ENCODE results near the gene DFFA.
"Not testable (repeated sequence)": the region's sequence is repeated elsewhere in the genome, so short reads cannot be mapped to it uniquely, and the experiment has no call there.

Gene DFFA

DNA sequence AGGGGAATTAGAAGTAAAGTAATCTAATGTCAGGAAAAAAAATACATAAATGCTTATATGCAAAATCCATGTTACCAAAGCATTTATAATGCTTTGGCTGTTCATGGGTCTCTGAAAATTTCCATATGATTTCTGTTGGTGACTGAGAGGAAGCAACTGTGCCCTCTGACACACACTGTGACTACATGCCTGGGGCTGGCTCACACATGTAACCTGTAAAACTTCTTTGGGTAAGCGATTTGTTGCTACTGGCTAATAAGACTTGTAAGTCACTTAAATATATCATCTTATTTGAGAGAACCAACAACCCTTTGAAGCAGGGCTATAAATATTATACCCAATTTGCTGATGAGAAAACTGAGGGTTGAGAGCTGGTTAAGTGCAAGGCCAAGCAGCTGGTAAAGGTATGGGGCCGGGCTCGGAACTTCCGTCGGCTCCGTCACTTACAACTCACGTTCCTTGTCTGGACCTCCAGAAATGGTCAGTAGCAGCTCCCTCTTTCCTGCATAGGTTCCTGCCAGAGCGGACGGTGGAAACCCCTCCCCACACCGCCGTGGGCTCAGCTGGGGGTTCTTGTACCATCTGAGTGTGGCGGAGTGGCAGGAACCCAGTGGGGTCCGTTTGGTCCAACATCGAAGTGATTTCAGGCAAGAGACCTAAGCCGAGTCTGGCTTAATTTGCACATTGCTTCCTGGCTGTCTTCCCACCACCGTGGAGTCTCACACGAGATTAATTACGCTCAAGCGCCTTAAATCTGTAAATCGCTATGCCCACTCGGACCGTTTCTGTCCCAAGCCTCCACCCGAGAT, 714 bp downstream of the DFFA start:
- DNase-seq, result no peak

DNA sequence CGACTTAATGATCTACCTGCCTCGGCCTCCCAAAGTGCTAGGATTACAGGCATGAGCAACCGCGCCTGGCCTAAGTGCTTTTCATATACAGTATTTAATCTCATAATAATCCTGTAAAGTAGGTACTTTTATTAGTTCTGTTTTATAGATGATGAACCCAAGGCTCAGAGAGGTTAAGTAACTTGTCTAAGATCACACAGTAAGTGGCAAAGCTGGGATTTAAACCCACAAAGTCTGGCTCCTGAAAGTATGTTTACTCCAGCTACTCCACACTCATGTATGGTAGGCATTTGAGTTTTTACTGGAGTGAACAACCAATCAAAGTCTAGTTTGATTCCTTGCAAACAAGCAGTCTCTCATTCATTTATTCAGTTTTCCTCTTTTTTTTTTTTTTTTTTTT, 2.3 kb downstream of the DFFA start:
- DNase-seq, result no peak

DNA sequence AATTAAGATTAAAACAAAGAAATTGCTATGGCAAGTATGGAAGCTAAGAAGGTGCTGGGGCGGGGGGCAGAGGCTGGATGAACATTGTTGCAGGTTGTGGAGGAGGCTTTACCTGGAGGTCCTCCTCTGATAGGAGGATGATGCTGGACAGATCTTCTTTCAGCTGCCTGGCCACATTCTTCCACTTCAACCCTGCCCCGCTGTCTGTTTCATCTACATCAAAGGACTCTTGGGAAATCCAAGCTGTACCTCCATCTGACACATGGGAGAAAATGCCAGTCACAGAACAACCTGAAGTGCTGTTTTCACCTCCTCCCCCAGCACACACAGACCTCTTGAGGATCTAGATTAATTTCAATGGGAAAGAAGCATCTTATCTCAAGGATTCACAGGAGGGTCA, 5.3 kb downstream of the DFFA start:
- DNase-seq, result no peak

DNA sequence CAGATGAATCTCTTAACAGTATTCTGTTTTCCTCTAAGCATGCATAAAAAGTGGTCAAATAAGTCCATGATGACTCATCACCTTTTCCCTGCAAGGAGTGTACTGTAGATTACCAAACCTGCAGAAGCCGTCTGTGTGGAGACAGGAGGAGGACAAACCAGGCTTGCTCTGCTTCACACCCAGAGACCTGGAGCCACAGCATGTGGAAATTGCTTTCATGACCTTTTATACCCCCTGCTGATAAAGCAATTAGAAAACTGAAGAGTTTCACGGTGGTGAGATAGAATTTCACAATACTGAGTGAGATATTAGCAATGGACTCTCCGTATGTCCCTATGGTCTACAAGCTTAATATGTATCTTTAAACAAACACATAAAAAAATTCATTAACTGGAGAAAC, 13.1 kb downstream of the DFFA start:
- no peak for DNase-seq

DNA sequence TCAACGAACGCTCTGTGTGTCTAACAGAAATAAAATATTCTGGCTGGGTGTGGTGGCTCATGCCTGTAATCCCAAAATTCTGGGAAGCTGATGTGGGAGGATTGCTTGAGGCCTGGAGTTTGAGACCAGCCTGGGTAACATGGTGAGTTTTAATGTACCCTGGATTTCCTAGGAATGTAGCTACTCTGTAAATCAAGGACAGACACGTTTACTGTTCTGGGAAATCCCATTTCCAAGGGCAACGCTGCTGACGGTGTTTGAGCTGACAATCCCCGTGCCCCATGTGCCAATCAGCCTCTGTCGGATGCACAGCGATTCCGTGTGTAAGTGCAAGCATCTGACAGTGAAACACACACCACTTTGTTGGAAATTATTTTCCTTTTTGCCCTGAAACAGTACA, 14.5 kb downstream of the DFFA start:
- no peak for DNase-seq

DNA sequence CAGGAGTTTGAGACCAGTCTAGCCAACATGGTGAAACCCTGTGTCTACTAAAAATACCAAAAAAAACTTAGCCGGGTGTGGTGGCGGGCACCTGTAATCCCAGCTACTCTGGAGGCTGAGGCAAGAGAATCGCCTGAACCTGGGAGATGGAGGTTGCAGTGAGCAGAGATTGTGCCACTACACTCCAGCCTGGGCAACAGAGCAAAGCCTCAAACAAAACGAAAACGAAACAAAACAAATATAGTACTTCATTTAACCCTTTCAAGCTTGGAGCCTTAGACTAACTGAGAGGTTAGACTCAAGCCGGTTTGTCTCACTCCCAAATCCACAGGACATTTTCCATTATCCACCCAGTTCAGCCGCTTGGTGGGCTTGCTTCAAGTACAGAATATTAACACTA, 14.9 kb downstream of the DFFA start:
- DNase-seq, result not testable (repeated sequence)

DNA sequence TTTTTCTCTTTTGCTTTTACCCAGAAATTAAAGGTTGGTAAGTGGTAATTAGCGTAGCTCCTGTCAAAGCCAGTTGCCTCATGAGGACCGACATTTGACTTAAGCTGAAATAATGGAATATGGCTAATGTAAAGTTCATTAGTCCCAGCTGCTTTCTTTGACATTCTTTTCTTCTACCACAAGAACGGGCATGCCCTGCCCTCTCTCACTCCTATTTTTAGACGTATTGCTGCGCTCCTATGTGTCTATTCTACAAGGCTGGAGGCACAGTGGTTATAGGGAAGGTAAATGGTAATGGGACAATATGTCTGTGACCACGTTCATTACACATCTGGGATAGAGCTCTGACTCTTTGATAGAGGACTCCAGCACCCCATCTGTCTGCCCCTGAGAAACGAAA, 15.7 kb downstream of the DFFA start:
- DNase-seq, result no peak

DNA sequence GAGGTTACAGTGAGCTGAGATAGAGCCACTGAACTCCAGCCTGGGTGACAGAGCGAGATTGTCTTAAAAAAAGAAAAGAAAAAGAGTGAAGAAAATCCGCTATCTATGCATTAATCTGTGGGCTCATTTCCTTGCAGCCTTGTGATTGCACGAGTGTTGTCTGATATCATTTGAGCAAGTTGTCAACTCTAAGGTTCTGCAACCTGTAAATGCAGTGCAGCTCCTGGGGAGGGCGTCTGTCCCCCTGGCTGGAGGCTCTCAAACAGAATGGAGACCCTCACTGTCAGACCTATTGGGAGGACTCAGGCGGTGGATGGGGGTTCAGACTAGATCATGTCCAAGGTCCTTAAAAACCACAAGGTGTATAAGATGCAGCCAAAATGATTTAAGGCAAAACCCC, 16.3 kb downstream of the DFFA start:
- no peak for DNase-seq

DNA sequence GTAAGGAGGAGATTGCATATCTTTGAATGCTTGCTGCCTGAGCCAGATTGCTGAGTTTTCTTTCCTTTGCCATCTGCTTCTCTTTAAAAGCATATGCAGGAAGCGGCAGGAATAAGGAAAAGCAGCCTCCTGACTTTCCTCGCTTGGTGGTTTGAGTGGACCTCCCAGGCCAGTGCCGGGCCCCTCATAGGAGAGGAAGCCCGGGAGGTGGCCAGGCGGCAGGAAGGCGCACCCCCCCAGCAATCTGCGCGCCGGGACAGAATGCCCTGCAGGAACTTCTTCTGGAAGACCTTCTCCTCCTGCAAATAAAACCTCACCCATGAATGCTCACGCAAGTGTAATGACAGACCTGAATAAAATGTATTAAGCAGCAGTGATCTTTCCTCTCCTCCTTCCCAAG, 21.0 kb downstream of the DFFA start:
- DNase-seq, result no peak

DNA sequence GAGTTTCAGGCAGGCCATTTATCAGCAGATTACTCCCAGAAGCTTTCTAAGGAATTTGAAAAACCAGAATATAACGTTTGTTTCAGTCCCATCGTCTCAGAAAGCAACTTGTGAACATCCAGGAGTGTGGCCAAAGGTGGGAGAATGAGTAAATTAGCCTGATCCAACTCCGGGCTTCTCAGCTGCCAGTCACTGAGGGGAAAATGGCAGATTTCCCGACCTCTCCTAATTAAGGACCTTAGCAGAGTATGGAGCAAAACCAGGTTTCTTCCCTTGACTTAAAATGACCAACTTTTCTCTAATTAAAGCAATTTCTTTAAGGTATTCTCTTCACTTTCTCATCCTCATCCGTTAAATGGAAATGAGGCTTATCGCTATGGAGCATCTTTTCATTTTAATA, 21.5 kb downstream of the DFFA start:
- no peak for DNase-seq

DNA sequence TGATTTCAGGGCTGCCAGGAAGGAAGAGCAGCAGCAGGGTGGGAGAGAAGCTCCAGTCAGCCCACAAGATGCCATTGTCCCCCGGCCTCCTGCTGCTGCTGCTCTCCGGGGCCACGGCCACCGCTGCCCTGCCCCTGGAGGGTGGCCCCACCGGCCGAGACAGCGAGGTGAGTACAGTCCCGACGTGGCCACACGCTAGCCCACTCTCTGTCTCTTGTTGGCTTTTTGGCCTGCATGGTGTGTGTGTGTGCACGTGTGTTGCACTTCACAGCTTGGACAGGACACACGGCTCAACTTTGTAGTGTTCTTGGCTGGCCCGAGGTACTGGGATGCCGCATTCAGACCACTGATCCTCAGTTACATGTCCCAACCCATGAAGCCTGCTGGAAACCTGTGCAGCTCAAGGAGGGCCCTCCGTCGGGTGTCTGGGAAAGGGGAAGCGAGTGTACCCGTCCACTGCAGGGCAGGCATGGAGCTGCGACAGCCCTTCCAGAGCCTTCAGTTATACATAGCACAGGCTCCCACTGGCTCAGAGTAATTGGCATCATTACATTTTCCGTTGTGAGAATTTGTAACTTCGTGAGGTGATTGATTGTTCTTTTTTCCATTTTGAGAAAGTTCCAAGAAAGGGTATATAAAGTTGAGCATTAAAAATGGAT, 22.0 kb downstream of the DFFA start:
- DNase-seq, result no peak

DNA sequence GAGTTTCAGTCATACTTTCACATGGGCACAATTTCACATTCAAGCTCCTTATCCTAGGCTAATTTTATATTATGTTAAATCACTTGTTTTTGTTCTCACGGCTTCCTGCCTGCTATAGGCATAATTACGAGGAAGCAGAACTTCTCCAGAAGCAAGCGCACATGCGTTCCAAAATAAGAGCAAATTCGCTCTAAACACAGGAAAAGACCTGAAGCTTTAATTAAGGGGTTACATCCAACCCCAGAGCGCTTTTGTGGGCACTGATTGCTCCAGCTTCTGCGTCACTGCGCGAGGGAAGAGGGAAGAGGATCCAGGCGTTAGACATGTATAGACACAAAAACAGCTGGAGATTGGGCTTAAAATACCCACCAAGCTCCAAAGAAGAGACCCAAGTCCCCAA, 22.6 kb downstream of the DFFA start, which contains the start of gene CORT:
Gene CORT, plus strand, starts transcription at position 281 of the 400 bp plus-strand sequence. CDS start 193 bp downstream, outside the sequence.
- no peak for DNase-seq

DNA sequence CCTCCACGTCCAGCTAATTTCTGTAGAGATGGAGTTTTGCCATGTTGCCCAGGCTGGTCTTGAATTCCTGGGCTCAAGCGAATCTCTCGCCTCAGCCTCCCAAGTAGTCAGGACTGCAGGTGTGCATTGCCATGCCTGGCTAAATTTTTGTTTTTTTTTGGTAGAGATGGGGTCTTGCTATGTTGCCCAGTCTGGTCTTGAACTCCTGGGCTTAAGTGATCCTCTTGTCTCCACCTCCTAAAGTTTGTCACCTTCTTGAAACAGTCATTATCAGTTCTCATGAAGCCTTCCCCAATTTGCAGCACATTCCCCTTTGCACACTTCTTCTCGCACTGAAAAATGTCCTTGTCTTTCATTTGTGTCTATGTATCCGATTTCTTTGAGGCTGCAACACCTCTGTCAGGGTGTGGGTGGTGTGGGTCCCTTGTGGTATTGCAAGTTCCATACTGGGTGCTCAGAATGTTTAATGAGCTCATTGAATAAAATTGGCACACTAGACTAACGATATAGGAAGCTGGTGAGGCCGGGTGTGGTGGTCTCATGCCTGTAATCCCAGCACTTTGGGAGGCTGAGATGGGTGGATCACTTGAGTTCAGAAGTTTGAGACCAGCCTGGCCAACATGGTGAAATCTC, 25.4 kb downstream of the DFFA start:
- DNase-seq, result no peak

DNA sequence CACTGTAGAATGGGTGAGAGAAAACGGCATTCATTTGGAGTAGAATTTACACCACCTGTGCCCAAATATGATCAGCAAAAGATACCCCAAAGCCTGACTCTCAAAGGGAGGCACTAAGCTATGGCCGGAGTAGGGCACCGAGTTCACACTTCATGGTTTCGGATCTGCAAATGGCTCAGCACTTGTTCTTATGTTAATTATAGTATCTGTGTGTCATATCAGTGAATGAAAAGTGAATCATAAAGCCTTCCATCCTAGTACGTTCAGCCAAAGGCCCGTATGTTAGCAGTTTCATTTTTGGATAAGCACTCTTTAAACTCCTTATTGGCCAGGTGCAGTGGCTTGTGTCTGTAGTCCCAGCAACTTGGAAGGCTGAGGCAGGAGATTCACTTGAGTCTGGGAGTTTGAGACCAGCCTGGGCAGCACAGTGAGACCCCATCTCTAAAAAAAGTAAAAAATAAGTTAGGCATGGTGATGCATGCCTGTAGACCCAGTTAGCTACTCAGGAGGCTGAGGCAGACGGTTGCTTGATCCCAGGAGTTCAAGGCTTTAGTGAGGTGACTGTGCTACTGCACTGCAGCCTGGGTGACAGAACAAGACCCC, 27.4 kb downstream of the DFFA start:
- DNase-seq, result no peak

DNA sequence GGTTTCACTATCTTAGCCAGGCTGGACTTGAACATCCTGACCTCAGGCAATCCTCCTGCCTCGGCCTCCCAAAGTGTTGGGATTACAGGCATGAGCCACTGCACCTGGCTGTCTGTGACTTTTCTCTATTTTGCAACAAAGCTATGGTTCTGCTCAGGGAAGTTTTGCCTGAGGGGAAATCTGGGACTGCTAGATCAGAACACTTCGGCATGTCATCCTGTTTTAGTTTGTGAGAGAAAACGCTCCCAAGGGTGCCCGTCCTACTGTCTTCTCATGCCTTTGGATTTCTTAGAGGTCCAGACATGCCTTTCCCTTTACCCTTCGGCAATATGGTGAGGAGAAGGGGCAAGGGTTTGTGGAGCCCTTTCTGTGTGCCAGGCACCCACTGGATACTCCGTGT, 28.1 kb downstream of the DFFA start:
- DNase-seq, result no peak

DNA sequence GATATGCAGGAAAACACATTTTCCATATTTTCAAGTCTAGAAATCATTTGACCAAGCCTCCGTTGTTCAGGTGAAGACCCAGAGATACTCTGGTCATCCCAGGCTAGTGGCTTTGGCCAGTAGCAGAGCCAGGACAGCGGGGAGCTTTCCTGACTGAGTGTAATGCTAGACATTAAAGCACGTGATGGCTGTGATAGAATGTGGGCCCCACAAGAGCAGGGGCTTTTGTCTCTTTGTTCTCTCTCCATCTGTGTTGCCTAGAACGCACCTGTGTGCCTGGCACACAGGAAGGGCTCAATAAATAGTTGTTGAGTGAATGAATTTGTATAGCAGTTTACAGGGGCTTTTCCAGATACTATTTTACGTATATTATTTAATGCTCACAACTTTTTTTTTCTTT, 31.5 kb downstream of the DFFA start:
- DNase-seq, result no peak

DNA sequence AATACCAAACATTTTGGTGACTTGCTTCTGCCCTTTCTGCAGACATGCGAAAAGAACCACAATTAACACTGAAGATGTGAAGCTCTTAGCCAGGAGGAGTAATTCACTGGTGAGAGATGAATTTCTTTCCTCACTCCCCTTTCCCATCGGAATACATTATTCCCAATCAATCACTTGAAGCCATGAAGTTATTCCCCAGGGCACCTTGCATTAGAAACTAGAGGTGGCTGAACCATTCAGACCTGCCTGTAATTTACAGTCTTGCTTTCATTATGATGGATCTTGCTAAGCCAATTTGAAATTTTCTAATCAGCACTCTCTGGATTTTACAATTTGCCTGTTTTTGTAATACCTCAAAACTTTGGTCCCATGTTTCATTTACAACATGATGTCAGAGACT, 32.0 kb downstream of the DFFA start:
- no peak for DNase-seq

DNA sequence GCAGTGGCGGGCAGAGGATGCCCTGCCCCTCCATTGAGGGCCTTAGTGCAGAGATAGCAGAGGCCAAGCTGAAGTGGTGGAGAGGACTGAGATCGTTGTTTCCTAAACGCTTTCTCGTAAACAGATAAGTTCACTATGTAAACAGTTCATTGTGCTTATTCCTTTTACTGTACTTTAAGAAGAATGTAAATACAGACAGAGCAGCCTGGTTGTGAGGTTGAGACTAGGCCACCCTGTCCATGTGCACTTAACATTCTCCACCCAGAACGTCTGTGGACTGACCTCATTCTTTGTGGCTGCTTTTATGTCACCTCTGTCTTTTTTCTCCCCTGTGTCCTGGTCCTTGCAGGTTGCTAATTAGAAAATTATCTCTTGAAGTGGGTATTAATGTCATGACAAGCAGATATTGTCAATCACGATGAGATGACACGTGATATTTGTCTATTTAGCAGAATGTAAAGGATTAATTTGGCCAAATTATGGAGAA, 33.6 kb downstream of the DFFA start:
- DNase-seq, result no peak

DNA sequence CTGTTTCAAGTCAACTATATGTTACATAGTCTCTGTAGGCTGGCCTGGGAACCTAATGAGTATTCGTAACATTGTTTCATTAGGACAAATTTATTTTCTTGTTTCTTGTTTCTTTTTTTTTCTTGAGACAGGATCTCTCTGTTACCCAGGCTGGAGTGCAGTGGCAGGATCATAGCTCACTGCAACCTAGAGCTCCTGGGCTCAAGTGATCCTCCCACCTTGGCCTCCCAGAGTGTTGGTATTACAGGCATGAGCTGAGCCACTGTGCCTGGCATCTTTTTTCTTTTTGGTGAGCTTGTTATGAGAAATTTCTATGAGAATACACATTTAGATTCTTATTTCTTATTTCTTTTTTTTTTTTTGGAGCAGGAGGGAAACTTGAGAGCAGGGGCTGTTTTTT, 35.3 kb downstream of the DFFA start:
- DNase-seq, result no peak

DNA sequence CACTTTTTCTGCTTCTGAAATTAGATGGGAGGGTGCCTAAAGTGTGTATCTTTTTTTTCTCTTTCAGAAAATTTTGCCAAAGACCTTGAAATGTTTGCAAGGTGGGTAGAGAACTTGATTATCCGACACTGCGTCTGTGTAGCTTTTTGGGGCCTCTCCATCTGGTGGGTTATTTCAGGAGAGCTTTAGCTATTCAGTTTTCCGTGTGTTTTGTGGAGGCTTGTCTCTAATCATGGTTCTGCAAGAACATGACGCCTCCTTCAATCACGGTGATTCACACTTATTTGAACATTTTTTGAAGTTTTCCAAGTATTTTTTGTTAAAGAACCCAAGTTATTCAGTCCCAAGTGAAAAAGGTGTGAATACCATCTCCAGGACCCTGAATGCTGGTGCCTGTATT, 37.7 kb downstream of the DFFA start:
- DNase-seq, result no peak

DNA sequence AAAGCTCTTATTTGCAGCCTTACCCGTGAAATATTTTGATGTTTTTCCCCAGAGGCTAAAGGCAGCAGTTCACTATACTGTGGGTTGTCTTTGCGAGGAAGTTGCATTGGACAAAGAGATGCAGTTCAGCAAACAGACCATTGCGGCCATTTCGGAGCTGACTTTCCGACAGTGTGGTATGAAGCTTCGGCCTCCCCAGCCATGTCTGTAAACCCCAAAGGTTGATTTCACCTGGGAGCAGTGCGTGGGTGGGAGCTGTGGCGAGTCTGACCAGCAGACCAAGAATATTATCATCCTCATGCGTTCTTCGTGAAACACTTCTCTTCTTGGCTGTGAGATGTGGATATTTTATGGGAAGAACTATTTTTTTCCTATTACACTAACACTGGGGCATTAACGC, 38.5 kb downstream of the DFFA start:
- no peak for DNase-seq

DNA sequence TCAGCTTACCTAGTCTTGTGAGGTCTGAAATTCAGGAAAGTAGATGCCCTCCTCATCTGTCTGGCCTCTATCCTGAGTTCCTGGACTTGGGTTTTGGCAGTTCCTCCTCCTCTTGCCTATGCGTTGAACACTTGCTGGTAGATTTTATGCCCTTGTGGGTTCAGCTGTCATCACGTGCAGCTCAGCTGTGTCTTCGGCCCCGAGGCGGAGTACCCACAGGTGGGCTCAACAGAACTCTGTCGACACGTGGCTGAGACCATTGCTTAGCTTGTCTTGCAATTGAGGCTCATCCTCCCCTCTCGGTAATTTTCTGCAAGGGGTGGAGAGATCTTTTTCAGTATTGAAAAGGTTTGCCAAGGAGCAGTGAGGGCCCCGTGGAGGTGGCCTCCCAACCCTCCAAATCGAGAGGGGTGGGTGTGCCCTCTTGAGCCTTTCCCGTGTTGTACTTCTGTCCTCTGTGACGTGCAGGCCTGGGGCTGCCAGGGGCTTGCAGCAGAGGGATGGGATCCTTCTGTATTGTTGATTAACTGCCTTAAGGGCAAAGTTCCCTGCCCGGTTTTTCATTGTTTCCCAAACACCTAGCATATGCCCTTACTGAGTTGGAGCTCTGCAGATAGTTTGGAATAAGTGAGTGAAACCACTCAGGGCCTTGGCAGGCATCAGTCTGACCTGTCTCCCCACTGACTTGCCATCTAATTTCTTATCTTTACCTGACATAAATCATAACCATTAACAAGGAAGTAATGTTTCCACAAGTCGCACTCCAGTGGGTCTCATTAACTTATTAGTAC, 39.2 kb downstream of the DFFA start:
- peak; percentile 36 for DNase-seq
